ENCODE results near the gene ANKRD17. TPM values are rescaled to one million over a fixed set of nuclear protein-coding genes. Genes with fewer than 3 reads are reported as not detected.
A peak's percentile ranks its signal among the peaks of the same experiment; 100 is the strongest.
"Not testable (repeated sequence)": the region's sequence is repeated elsewhere in the genome, so short reads cannot be mapped to it uniquely, and the experiment has no call there.

Gene ANKRD17
- total RNA-seq, 1 experiment from 2014 or later = 65.7 TPM

- Mint-ChIP-seq H3K36me3 (ENCODE audit: insufficient read depth, unreplicated experiment) (peaks cover 22% of the 10 kb centered on the region), H3K4me1 (ENCODE audit: insufficient read depth, unreplicated experiment) (peaks cover 28% of the 10 kb centered on the region), H3K4me3 (ENCODE audit: unreplicated experiment) (no peak overlapping the region), H3K27me3 (ENCODE audit: insufficient read depth, unreplicated experiment) (no peaks in the 10 kb centered on the region), H3K27ac (ENCODE audit: low read depth, unreplicated experiment) (no peak overlapping the region), H3K9me3 (ENCODE audit: unreplicated experiment) (no peaks in the 10 kb centered on the region)
- intact Hi-C loops (cut with micrococcal nuclease) = no loop called here
- DNase-seq (ENCODE audit: unreplicated experiment) = peak; percentile 55
- no TSS peak for BruUV-seq (replicated peaks)
- TF ChIP-seq, protein P1, sequence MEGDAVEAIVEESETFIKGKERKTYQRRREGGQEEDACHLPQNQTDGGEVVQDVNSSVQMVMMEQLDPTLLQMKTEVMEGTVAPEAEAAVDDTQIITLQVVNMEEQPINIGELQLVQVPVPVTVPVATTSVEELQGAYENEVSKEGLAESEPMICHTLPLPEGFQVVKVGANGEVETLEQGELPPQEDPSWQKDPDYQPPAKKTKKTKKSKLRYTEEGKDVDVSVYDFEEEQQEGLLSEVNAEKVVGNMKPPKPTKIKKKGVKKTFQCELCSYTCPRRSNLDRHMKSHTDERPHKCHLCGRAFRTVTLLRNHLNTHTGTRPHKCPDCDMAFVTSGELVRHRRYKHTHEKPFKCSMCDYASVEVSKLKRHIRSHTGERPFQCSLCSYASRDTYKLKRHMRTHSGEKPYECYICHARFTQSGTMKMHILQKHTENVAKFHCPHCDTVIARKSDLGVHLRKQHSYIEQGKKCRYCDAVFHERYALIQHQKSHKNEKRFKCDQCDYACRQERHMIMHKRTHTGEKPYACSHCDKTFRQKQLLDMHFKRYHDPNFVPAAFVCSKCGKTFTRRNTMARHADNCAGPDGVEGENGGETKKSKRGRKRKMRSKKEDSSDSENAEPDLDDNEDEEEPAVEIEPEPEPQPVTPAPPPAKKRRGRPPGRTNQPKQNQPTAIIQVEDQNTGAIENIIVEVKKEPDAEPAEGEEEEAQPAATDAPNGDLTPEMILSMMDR (IDR thresholded peaks at IDR 0.05; ENCODE audit: unreplicated experiment) = no peak
- CTCF ChIA-PET = interaction anchor here (0.9 kb wide), 1 partner anchor 106 kb away, joined by 3 read pairs; no protein-coding TSS in a partner anchor
- POLR2A ChIA-PET = interaction anchor here (0.7 to 3.5 kb wide), 3 partner anchors 11 to 22 kb away, joined by 3 to 21 read pairs (median 3); no protein-coding TSS in a partner anchor
Observed at GRCh38 chr4:73234712-73235111, 23.9 kb downstream of the ANKRD17 start.

DNA sequence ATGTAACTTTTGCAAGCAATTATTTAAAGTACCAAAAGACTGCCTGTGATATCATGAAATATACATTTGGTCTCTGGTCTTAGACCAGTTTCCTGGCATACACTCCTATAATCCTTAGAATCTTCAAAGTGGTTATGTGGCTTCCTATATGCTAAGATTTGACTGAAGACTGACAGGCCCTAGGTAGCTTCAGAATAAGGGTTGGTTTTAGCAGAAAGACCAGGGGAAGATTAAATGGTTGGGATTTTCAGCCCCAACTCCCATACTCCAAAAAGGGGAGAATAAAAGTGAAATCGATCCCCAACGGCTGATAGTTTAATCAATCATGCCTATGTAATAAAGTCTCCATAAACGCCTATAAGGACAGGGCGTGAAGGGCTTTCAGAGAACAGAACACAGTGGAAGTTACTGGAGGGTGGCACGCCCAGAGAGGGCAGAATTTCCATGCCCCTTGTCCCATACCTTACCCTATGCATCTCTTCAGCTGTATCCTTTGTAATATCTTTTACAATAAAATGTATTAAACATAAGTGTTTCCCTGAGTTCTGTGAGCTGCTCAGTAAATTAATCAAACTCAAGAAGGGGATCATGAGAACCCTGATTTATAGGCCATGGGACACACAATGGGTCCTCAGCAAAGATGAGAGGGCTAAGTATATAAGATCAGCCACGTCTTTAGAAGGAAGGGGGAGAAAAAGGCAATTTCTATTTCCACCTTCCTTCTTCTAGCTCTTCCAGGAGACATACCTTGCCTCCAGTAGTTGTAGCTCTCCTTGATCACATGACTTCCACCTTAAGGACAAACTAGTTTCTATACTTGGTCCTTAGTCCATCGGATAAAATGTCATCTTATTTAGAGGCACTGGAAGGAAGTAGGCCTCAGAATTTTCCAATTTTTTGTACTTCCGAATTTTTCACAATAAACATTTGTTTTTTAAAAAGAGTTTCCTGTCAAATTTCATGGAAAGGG lies 26.8 kb downstream of the ANKRD17 start:
- no peaks in the 10 kb centered on the region for H3K27me3 Mint-ChIP-seq (ENCODE audit: insufficient read depth, unreplicated experiment)
- CTCF ChIA-PET = interaction anchor here (0.6 to 0.9 kb wide), 2 partner anchors 11 to 18 kb away, joined by 3 read pairs; no protein-coding TSS in a partner anchor

DNA sequence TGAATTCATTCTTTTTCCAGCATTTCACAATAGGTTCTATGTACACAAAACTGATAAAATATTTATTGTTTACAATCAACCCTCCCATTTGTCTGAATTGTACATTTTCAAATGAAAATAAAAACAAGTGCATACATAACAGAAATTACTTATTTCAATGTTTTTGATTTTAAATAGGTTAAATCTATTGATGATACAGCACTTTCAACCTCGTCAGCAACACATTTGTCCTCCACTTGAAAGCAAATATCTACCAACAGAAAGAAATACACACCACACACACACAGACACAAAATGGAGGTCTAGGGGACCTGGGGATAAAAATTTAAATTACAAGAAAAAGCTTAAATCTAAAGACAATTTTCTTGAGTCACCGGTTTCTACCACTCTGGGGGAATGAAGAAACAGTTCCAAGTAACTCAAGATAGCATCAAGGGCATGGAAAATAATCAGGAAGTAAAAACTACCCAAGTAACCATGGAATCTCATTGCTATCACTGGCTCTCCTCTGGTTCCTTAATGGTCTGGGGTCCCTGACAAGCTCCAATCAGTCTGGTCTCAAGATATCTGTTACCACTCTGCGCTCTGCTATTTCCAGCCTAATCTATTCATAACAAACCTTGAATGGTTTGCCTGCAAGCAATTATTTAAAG lies 27.6 kb downstream of the ANKRD17 start:
- TF ChIP-seq, protein P1 (IDR thresholded peaks at IDR 0.05; ENCODE audit: unreplicated experiment) = no peak
- Mint-ChIP-seq H3K36me3 (ENCODE audit: insufficient read depth, unreplicated experiment) (peaks cover 16% of the 10 kb centered on the region), H3K4me1 (ENCODE audit: insufficient read depth, unreplicated experiment) (peaks cover 12% of the 10 kb centered on the region), H3K4me3 (ENCODE audit: unreplicated experiment) (no peak overlapping the region), H3K27ac (ENCODE audit: low read depth, unreplicated experiment) (peak overlapping the region; percentile 37), H3K9me3 (ENCODE audit: unreplicated experiment) (no peaks in the 10 kb centered on the region), H3K27me3 (ENCODE audit: insufficient read depth, unreplicated experiment) (no peaks in the 10 kb centered on the region)
- intact Hi-C loops (cut with micrococcal nuclease) = no loop called here
- ChIA-PET POLR2A (interaction anchor here (0.5 to 1.8 kb wide), 4 partner anchors 12 to 1202 kb away, joined by 3 to 8 read pairs (median 4); no protein-coding TSS in a partner anchor), CTCF (interaction anchor here (0.9 kb wide), 1 partner anchor 12 kb away, joined by 3 read pairs; no protein-coding TSS in a partner anchor)
- no TSS peak for BruUV-seq (replicated peaks)
- no peak for DNase-seq (ENCODE audit: unreplicated experiment)

More for the DNA sequence above, 26.8 kb downstream of the ANKRD17 start:
- H3K9me3 Mint-ChIP-seq (ENCODE audit: unreplicated experiment) = no peaks in the 10 kb centered on the region
- BruUV-seq (replicated peaks) = no TSS peak
- H3K27ac Mint-ChIP-seq (ENCODE audit: low read depth, unreplicated experiment) = peak overlapping the region; percentile 37
- peaks cover 16% of the 10 kb centered on the region for H3K36me3 Mint-ChIP-seq (ENCODE audit: insufficient read depth, unreplicated experiment)
- no peak for DNase-seq (ENCODE audit: unreplicated experiment)
- TF ChIP-seq, protein P1 (IDR thresholded peaks at IDR 0.05; ENCODE audit: unreplicated experiment) = no peak
- no peak overlapping the region for H3K4me3 Mint-ChIP-seq (ENCODE audit: unreplicated experiment)
- POLR2A ChIA-PET = interaction anchor here (0.5 to 1.8 kb wide), 5 partner anchors 9 to 1201 kb away, joined by 3 to 8 read pairs (median 4); no protein-coding TSS in a partner anchor
- intact Hi-C loops (cut with micrococcal nuclease) = no loop called here
- H3K4me1 Mint-ChIP-seq (ENCODE audit: insufficient read depth, unreplicated experiment) = peaks cover 12% of the 10 kb centered on the region

- POLR2A ChIA-PET; H3K27ac Mint-ChIP-seq (ENCODE audit: low read depth, unreplicated experiment); CTCF ChIA-PET; H3K4me3 Mint-ChIP-seq (ENCODE audit: unreplicated experiment); DNase-seq (ENCODE audit: unreplicated experiment); H3K4me1 Mint-ChIP-seq (ENCODE audit: insufficient read depth, unreplicated experiment); BruUV-seq (replicated peaks); H3K9me3 Mint-ChIP-seq (ENCODE audit: unreplicated experiment); H3K27me3 Mint-ChIP-seq (ENCODE audit: insufficient read depth, unreplicated experiment); intact Hi-C loops (cut with micrococcal nuclease); H3K36me3 Mint-ChIP-seq (ENCODE audit: insufficient read depth, unreplicated experiment): not testable (repeated sequence)
Observed at GRCh38 chr4:73228800-73229199, 29.8 kb downstream of the ANKRD17 start.
